Activated CD4-positive, alpha-beta T cell treated with anti-CD3 and anti-CD28 coated beads, Interleukin-10, Interleukin-2, amounts not matched to agents 100 ng/mL and 50 ng/mL, durations not matched to agents 16 hours and 8 hours (primary cell): ENCODE data around the gene SOCS7.

ENCODE experiments used
- DNase-seq: peaks from one replicate; pipeline ENCODE4 v3.0.0-alpha.2; 2020

SOCS7 gene

DNA sequence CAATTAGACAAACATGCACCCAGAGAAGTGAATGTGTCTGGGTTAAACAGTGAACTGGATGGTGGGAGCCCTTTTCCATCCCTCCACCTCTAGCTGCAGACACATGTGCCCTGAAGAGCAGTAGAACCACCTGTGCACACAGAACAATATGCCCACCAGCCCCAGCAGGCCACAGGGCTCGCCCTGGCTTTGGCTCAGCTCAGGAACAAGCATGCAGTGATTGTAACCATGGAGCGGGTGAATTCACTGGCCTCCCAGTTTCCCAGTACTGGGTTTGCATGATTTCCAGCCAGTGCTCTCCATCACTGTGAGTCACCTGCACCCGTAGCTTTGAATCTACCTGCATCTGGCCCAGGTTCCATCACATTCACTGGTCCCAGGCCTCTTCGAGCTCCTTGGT, 13.1 kb upstream of the SOCS7 start:
- DNase-seq, result no peak

DNA sequence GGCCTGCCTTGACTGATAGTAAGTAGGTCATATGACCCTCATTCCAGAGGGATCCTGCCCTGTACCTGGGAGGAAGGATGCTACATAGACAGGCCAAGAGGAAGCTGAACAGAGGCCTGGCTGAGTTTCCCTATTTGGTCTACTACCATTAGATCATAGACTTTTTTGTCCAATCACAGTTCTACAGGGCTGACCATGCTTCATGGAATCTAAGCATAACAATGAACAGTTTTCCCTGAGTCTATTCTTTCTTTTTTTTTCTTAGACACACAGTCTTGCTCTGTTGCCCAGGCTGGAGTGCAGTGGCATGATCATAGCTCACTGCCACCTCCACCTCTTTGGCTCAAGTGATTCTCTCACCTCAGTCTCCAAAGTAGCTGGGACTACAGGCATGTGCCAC, 11.8 kb upstream of the SOCS7 start:
- DNase-seq, result no peak

DNA sequence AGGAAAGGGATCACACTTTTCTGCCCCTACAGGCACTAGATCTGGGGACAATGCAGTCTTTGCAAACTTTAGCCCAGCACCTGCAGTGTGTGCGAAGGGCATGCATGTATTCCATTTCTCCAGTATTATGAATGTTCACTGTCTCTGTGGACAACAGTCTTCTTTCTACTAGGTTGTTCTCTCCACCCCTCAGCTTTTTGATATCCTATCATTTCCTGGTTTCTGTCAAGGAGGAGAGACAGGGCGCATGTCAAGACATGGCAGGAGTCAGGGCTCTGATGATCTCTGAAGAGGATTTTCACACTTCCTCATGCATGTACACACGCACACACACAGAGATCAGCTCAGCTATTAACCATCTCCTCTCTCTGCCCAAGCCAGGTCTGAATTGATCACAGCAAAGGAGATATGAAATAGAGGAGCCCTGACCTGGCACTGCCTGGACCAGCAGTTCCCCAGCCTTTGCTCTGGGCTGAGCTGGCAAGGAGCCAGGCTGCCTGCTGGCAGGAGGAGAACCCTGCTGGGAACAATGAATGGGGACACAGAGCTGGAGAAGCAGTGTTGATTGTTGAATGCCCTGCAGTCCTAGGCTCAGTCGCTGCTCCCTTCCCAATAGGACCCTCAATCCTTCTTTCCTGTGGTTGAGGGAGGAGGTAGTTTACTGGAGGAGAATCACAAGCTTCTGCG, 10.5 kb upstream of the SOCS7 start:
- no peak for DNase-seq

DNA sequence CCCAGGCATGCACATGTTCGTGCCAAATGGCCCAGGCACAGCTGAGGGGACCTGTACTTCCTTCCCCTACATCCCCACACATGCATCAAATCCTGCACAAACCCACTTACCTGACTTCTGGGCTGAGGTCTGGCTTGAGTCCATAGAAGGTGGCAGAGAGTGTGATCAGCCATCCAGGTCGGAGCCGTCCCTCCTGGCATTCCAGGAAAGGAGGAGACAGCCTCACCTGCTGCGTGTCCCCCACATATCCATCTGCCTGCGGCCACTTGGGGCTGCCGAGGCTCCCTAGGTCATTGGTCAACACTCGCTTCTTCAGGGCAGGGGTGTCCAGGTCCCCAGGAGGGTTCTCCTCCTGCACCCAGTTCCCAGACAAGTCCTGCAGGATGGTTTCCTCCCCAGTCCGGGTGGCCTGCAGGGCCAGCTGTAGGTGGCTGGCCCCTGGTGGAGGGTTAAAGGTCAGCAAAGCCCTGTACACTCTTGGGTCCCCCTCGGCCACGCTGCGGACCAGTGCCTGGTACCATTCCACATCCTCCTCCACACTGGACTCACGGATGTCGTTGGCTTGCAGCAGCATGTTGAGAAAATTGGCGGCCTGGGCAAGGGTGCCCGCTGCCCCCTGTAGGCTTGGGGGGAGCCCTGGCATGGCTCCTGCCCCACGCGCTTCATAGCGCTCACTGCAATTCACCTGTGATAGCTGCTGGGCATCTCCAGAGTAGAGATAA, 8.6 kb upstream of the SOCS7 start:
- DNase-seq, result no peak

DNA sequence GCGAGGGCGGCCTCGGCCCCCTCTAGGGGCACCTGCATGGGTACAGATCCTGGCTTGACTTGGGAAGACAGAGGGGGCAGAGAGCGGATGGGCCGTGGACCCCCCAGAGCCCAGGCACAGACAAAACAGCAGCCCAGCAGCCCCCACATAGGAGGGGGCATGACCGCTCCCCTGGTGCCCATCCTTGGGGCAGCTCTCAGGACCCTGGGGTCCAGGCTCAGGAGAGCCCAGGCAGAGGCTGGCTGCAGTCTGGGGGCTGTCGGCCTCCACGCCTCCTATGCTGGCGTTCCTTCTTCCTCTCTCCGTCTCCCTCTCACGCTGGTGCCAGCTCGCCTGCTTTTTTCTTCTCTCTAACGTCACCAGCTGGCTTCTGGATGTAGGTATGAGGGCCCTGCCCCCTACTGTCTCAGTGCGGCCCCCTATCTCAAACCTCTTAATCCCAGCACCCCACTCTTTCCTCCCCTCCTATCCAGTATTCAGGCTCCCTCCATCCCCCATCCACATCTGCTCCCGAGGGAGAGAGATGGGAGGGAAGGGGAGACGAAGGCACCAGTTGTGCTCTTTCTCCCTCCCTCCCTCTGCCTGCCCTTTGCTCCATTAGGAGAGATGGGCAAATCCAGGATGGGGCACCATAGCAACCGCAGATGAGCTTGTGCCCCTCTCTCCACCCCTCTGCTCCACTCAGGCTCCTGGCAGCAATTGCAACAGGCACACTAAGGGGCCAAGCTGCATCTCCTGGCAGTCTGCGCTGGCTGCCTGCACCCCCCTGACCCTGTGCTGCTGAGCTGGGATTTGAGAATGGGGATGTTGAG, 7.8 kb upstream of the SOCS7 start, which contains the start of gene GPR179:
TSS of gene GPR179 (minus strand) at position 349 of the 812 bp plus-strand sequence. CDS start at position 182, 167 bp downstream.
- DNase-seq, result no peak

DNA sequence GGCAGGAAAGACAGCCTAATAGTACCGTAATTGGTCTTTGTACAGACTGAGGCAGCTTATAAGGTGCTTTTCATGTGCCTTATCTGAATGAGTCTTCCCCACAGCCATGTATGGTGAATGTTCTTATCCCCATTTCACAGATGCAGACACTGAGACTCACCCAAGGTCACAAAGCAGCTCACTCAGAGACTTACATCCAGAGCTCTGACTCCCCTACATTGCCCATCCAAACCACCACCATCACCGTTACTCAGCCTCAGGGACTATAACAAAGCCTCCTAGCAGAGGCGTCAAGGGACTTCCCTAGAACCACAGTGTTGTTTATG, 7.3 kb upstream of the SOCS7 start:
- DNase-seq, result no peak

DNA sequence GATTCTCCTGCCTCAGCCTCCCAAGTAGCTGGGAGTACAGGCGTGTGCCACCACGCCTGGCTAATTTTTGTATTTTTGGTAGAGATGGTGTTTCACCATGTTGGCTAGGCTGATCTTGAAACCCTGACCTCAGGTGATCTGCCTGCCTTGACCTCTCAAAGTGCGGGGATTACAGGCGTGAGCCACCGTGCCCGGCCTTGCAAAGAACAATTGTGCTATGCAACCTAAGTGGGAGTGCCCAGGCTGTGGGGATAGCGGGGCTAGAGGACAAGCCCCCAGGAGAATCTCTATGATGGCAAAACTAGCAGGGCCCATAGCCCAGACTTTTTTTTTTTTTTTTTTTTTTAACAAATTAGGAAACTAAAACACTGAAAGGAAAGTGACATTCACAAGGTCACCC, 5.9 kb upstream of the SOCS7 start:
- no peak for DNase-seq

DNA sequence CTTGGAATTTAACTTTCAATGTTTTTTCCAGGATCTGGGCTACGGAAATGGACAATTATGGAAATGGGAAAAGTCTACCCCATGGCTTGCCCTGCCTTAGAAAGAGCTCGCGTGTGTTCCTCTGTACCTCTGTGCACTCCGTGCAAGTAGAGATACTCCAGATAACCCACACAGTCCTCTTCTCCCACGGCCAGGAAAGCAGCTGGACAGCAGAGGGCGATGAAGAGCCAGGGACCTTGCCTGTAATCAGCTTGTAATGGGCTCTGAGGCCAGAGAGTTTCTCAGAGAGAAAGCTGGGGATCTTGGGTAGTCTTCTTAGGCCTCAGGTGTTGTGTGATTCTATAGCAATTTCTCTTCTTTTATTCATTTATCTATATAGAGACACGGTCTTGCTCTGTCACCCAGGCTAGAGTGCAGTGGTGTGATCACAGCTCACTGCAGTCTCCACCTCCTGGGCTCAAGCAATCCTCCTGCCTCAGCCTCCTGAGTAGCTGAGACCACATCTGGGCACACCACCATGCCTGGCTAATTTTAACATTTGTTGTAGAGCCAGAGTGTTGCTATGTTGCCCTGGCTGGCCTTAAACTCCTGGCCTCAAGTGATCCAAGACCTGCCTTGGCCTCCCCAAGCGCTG, 2.4 kb upstream of the SOCS7 start:
- DNase-seq, result peak; percentile 87

DNA sequence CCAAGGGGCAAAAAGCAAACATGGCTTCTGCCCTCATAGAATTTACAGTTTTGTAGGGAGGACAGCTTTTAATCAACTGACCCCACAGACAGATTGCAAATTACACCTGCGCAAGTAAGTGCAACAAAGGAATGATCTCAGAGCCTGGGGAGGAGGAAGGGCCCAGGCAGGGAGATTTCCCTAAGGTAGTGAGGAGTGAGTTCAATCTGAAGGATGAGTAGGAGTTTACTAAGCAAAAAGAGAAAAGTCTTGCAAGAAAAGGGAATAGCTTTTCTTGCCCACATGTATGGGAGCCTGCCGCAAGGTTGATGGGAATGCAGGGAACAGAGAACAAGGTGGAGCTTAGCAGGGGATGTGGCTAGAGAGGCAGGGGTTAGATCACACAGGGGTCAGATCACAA, 1.6 kb upstream of the SOCS7 start:
- DNase-seq, result no peak

DNA sequence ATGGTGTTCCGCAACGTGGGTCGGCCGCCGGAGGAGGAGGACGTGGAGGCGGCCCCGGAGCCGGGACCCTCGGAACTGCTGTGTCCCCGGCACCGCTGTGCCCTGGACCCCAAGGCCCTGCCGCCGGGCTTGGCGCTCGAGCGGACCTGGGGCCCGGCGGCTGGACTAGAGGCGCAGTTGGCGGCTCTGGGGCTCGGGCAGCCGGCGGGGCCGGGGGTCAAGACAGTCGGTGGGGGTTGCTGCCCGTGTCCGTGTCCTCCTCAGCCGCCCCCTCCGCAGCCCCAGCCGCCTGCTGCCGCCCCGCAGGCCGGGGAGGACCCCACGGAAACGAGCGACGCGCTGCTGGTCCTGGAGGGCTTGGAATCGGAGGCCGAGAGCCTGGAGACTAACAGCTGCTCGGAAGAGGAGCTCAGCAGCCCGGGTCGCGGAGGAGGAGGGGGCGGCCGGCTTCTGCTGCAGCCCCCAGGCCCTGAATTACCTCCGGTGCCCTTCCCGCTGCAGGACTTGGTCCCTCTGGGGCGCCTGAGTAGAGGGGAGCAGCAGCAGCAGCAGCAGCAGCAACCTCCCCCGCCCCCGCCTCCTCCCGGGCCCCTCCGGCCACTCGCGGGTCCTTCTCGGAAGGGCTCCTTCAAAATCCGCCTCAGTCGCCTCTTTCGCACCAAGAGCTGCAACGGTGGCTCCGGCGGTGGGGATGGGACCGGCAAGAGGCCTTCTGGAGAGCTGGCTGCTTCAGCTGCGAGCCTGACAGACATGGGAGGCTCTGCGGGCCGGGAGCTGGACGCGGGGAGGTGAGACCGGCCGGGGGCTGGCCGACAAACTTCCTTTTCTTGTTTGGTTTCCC, 821 bp downstream of the SOCS7 start:
- peak; percentile 17 for DNase-seq

DNA sequence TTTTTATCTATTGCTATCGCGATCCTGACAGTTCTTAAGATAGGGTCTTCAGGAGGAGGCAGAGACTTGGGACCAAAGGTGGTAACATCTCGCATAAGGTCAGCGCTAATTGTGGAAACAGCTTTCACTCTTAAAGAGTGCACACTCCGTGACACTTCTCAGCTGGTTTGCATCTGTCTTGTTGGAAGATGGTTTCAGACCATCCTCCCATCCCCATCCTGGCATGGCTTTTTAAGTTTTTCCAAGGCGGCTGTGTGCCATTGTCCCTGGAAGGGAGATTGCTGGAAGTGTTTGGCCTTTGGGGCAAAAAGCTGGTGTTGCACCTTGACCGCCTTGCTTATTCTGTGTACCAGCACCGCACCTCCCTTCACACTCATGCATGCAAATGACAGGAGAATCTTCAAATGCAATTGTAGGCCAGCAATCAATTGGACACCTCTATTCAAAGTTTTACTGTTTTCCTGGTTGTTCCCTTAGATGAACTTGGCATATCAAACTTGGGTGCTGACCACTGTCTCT, 1.5 kb downstream of the SOCS7 start:
- no peak for DNase-seq

DNA sequence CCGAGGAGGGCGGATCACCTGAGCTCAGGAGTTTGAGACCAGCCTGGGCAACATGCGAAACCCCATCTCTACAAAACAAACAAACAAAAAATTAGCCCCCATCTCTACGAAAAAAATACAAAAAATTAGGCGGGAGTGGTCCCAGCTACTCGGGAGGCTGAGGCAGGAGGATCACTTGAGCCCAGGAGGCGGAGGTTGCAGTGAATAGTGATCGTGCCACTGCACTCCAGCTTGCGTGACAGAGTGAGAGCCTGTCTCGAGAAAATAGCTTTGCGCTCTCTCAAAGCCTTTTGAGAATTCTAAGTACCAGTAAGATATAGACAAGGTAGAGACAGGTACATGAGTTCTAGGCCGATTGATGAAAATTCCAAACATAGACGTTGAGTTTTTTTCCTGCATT, 2.0 kb downstream of the SOCS7 start:
- no peak for DNase-seq

DNA sequence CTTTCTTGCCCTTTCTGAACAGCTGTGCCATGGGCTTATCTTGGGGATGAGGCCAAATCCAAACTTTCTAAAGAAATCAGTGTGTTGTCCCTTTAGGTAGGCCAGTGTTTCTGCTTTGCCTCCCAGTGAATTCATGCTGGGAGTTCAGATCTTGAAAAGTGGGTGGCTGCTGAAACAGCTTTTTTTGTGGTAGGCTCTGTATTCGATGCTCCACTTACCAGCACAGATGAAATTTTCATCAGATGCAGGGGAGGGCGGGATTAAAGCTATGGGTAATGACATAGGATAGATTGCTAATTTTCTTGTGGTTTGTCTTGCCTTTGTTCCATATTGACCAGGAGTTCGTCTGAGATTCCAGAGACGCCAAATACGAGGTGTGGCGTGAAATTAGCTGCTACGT, 2.8 kb downstream of the SOCS7 start:
- DNase-seq, result no peak

DNA sequence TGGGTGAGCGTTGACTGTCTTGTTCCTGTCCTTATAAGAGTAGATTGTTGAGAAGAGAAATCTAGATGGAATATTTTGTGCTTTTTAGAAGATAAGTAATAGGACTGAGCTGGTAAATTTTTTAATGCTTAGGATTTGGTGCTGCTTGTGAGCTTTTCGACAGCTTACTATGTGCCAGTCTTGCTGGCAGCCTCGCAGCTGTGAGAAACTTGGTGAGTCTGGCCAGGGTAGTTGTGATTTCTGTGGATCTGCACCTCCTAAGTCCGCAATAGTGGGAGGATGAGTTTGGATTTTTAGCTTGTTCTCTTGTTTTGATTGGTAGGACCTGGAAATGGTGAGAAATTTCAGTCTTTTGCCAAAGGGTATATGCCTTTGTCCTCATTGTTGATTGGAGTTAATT, 3.6 kb downstream of the SOCS7 start:
- no peak for DNase-seq

DNA sequence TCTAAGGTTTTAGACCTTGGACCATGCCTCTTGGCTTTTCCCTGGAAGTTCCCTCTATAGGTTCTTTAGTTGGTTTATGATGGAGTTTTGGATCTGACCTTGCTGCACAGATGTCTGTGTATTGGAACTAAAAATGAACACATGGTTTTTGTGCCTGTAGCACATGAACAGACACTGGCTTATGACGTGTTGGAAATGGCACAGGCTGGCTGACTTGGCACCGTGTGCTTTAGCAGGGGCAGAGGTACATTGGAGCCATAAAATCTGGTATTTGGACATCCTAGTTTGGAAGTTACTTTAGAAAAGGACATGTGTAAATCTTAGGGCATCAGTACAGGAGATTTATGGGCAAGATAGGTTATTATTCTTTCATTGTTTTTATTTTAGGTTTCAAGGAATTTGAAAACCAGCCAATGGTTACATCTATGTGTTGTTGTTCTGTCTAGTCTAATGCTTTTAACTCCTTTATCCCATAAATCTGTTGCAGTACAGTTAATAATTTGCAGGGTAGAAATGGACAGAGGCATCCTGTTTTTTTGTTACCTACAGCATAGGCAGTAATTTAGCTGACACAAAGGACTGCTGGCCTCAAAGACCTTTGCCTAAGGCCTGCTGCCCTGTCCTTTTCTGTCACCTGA, 6.0 kb downstream of the SOCS7 start:
- no peak for DNase-seq

DNA sequence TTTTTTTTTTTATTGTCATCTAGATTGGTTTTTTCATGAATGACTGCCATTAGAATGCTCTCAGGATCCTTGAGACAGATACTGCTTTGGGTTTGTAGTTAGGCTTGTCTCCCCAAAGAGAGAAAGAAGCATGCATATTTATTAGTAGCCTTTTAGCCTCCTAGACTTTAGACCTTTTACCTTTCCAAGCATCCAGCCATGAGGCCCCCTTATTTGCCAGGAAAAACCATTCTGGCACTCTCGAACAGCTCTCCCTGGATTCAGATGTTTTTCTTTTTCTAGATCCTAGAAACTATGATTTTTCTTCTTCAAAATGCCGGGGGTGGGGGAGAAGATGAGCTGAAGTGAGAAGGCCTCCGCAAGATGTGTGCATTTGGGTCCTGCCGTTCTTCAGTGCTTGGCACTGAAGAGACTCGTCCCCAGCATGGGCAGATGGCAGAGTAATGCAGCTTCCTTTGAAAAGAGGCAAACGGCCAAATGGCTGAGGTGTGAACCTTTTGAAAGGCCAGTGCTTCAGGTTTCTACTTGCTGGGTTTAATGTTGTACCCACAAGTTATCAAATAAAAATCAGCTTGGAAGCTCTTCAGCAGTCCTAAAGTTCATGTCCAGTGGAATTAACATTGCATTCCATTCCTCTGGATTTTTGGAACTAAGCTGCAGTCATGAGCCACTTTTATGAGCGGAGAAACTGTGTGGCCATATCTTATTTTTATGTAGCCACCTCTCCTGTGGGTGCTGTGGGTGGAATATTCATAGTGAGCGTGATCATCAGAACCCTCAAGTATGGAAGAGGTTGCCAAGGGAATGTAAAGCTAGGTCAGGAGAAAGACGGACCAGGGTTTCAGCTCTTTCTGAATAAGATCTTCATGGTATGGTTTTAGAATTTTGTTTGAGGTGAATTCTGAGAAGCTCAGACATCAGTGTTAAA, 7.2 kb downstream of the SOCS7 start:
- no peak for DNase-seq

DNA sequence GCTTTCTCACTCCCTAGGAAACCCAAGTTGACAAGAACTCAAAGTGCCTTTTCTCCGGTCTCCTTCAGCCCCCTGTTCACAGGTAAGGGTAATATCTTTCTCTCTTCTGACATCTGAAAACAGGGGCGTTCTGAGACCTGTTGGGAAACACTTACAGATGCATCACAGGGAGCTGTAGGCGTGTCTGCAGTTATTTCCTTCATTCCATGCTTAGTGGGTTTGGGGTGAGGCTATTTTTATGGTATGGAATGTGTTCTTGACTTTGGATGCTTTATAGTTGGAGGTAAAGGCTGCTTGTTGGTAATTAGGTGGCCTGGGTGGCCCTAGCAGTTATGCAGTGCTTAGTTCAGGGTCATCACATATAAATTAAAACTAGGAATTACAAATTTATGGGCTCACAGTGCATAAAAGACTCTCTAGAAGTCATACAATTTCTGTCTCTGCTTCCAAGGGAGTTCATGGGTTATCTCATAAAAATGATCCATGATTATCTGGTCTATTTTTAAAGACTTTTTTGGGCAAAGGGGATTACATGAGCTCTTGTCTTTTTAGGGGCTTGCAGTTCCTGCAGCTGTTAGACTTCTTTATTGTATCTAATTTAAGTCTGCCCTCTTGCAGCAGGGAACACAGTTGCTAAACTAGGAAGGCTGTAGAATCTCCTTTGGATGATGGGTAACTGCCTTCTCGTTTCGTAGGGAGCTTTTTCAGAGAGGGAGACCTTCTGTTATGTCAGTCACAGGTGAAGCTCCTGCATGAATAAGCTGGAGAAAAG, 10.2 kb downstream of the SOCS7 start:
- DNase-seq, result no peak

DNA sequence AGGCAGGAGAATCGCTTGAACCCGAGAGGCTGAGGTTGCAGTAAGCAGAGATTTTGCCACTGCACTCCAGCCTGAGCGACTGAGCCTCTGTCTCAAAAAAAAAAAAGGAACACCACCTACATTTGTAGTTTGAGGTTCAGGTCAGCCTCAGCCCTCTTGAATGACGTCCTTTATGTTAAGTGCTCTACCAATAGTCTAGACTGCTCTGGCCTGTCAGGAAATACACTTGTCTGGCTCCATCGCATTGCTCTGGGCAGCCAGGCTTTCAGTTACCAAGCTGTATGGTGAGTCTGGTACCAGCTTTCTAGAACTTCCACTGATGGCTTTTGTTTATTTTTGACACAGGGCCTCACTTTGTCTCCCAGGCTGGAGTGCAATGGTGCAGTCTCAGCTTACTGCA, 11.4 kb downstream of the SOCS7 start:
- no peak for DNase-seq

DNA sequence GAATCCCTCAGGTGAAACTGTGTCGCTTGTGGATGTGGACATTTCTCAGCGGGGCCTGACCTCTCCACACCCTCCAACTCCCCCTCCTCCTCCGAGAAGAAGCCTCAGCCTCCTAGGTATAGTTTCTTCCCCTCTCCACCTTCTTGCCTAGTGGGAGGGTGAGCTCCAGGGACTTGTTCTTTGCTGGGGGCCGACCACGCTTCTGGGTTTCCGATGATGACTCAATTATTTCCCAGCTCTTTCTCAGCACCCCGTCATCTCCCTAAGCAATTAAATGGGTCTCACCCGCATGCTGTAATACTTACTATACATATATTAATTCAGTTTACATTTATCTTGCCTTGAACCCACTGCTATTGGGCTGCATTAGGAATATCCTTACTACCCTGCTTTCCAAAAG, 13.1 kb downstream of the SOCS7 start:
- no peak for DNase-seq
